Thymus (tissue), 11 donors: Measurements from ENCODE around the gene NRXN3. TPM values are rescaled to one million over a fixed set of nuclear protein-coding genes. Genes with fewer than 3 reads are reported as not detected.

ENCODE experiments used
- DNase-seq, 9 donors: peaks; one replicate each; pipeline ENCODE4 v3.0.0-alpha.2; 2013; ENCODE audit warnings: low spot score in 9 of 9, low read depth in 6 of 9, missing footprints in 1 of 9
- H3K27ac ChIP-seq, 2 donors: one replicate each; pipeline ENCODE4 v1.5.1; 2013; ENCODE audit warnings: control low read depth in 1 of 2, low read depth in 1 of 2, low read length in 1 of 2, mild to moderate bottlenecking in 1 of 2, moderate library complexity in 1 of 2
- H3K27me3 ChIP-seq, 2 donors: one replicate each; pipeline ENCODE4 v1.5.1; 2013; ENCODE audit warnings: low read length in 1 of 2; ENCODE audit not compliant: control insufficient read depth in 2 of 2, insufficient read depth in 1 of 2
- H3K36me3 ChIP-seq, 2 donors: one replicate each; pipeline ENCODE4 v1.5.1; 2013; ENCODE audit warnings: low read length in 1 of 2, mild to moderate bottlenecking in 1 of 2, moderate library complexity in 1 of 2; ENCODE audit not compliant: control insufficient read depth in 2 of 2, insufficient read depth in 2 of 2
- H3K4me1 ChIP-seq, 2 donors: one replicate each; pipeline ENCODE4 v1.5.1; 2013; ENCODE audit warnings: low read length in 2 of 2; ENCODE audit not compliant: control insufficient read depth in 2 of 2, insufficient read depth in 2 of 2
- H3K4me3 ChIP-seq, 2 donors: one replicate each; pipeline ENCODE4 v1.5.1; 2013; ENCODE audit warnings: low read length in 2 of 2, control low read depth in 1 of 2, mild to moderate bottlenecking in 1 of 2
- H3K9me3 ChIP-seq, 2 donors: one replicate each; pipeline ENCODE4 v1.5.1; 2013; ENCODE audit warnings: low read length in 1 of 2, mild to moderate bottlenecking in 1 of 2; ENCODE audit not compliant: control insufficient read depth in 2 of 2, insufficient read depth in 1 of 2
- WGBS: extraction: QIAGEN DNeasy Blood & Tissue Kit; methylation state at CpG from one replicate; pipeline ENCODE4 v1.1.7; 2013; 5-methylcytosine and 5-hydroxymethylcytosine counted together
- polyA plus RNA-seq: library from polyadenylated mRNA; stranded (reverse); fragments of 200-250 nt; gene quantifications from one replicate; pipeline ENCODE4 v1.2.3, GENCODE V29; 2013
- total RNA-seq: library from RNA; stranded (reverse); fragments of 120-200 nt; gene quantifications from one replicate; pipeline ENCODE4 v1.2.4, GENCODE V29; 2013
- donor health status: healthy.

NRXN3 gene
- total and polyA plus RNA-seq, 2 donors: 1.5 to 3.7 TPM

DNA sequence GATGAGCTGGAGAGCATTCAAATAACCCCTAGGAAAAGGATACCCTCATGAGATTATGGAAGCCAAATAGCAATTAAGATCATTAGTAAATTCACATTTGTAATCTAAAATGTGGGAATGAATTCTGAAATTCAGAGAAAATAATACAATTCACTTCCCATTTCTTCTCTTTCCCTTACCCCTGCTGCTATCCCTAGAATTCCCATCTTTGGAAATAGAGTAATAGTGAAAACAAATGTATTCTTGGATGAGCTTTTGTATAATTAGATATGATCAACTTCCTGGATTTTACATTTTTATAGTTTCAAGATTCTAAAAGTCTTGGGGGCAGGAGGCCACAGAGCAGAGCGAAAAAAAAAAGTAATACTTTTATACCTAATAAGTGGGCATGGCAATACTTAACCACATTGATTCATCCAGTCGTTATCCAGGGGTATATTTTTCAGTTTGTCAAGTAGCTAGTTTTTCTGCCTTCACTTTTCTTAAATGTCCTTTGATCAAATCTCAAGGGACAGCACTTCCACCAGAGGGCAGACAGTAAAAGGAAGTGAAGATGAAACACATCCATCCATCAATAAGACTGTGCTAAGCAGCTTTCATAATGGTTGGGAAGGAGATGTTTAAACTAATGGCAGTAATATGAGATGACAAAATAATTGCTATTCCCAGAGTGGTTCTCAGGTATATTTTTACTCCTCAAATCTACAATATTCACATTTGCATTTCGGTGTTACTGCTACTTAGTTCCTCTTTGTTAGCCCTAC lies 1639.9 kb downstream of the NRXN3 start:
- H3K4me1 ChIP-seq: no peaks in the 10 kb centered on the region
- 78% methylated on average over 3 of the region's 3 CpGs for WGBS
- no peak overlapping the region for H3K27ac ChIP-seq
- no peaks in the 10 kb centered on the region for H3K9me3 ChIP-seq
- H3K36me3 ChIP-seq: no peaks in the 10 kb centered on the region
- no peak for DNase-seq
- H3K27me3 ChIP-seq: no peaks in the 10 kb centered on the region
- no peak overlapping the region for H3K4me3 ChIP-seq

DNA sequence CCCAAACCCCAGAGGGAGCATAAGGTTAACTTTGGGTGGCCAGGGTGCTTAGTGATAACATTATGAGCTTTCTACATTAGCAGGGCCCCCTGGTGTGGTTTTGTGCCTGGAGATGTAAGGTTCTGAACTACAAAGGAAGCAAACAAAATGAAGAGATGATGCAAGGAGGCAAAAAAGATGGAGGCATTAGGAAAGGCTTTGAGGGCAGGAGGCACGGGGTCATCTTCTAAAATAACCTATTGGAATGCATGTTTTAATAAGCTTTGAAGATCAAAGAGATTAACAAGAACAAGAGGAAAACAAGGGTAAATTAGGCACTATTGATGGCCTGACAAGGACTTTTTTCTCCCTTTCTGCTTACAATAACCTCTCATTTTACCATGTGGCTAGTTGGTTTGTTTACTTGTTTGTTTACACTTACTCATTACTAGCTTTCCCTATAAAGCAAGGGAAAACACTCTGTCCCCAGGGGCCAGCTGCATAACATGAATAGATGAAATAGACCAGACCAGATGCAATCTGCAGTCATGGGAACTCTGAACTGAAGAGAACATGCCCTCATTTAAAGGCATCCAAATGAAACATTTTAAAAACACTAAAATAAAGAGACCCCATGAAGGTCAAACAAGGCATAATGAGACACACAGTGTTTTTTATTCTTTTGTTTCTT lies 1650.8 kb downstream of the NRXN3 start:
- no peak for DNase-seq
- WGBS: 14% methylated on average over 1 of the region's 1 CpG
- H3K4me1 ChIP-seq: no peaks in the 10 kb centered on the region
- no peaks in the 10 kb centered on the region for H3K36me3 ChIP-seq
- no peak overlapping the region for H3K4me3 ChIP-seq
- no peaks in the 10 kb centered on the region for H3K27me3 ChIP-seq
- H3K9me3 ChIP-seq: no peaks in the 10 kb centered on the region
- no peak overlapping the region for H3K27ac ChIP-seq

DNA sequence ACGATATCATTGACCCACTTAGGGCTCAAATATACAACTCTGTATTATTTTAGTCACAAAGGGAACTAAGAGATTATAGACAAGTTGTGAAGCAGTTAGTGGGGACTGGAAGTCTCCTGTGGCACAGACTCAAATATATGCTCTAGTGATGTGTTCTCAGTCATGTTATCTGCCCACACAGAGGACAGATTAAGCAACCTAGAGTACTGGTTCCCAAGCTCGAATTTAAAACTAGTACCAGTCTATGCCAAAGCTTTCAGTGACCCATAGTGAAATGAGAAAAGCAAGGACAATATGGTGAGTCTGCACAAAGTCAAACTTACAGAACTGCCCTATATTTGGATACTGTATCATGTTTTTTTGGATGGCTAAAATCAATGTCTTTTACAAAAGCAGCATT lies 1651.9 kb downstream of the NRXN3 start:
- no peaks in the 10 kb centered on the region for H3K27me3 ChIP-seq
- DNase-seq: no peak
- H3K9me3 ChIP-seq: no peaks in the 10 kb centered on the region
- 76% methylated on average over 2 of the region's 2 CpGs for WGBS
- no peaks in the 10 kb centered on the region for H3K36me3 ChIP-seq
- H3K4me3 ChIP-seq: no peak overlapping the region
- H3K27ac ChIP-seq: no peak overlapping the region
- no peaks in the 10 kb centered on the region for H3K4me1 ChIP-seq

DNA sequence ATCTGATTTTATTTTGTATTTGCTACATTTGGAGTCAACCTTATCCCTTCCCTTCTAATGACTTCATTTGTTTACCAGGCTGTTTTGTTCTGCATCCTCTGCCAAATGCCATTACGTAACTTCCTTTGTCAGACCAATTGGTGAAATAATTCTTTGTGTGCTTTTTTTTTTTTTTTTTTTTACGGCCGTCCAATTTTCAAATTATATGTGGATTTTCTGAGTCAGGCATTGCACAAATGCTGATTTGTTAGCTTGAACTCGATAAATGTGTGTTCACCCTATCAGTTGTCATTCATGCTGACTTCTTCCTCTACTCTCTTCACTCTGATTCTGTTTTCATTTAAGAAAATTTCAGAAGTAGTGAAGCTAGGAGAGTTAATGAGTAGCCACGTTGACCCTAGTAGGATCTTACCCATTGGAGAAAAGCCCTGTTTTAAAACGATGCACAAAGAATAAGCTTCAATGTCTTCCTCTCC lies 1654.9 kb downstream of the NRXN3 start:
- H3K27me3 ChIP-seq: no peaks in the 10 kb centered on the region
- H3K27ac ChIP-seq: no peak overlapping the region
- 72% methylated on average over 6 of the region's 6 CpGs for WGBS
- no peaks in the 10 kb centered on the region for H3K36me3 ChIP-seq
- H3K4me3 ChIP-seq: no peak overlapping the region
- DNase-seq: no peak
- no peaks in the 10 kb centered on the region for H3K4me1 ChIP-seq
- no peaks in the 10 kb centered on the region for H3K9me3 ChIP-seq

DNA sequence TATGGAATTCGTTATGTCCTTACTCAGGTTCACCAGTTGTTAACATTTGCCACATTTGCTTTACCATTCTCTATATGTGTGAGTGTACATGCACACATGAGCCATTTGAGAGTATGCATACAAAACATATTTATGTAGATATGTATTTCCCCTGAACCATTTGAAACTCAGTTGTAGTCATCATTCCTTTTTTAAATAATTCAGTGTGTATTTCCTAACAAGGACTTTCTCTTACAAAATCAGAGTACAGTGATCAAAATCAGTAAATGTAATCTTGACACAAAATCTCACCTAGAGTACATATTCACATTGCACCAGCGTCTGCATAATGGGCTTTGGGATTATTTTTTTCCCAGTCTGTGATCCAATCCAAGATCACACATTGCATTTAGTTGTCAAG lies 1656.2 kb downstream of the NRXN3 start:
- Histone ChIP-seq H3K27me3 (no peaks in the 10 kb centered on the region), H3K4me3 (no peak overlapping the region), H3K9me3 (no peaks in the 10 kb centered on the region), H3K4me1 (no peaks in the 10 kb centered on the region), H3K36me3 (no peaks in the 10 kb centered on the region), H3K27ac (no peak overlapping the region)
- no peak for DNase-seq
- 89% methylated on average over 2 of the region's 2 CpGs for WGBS

DNA sequence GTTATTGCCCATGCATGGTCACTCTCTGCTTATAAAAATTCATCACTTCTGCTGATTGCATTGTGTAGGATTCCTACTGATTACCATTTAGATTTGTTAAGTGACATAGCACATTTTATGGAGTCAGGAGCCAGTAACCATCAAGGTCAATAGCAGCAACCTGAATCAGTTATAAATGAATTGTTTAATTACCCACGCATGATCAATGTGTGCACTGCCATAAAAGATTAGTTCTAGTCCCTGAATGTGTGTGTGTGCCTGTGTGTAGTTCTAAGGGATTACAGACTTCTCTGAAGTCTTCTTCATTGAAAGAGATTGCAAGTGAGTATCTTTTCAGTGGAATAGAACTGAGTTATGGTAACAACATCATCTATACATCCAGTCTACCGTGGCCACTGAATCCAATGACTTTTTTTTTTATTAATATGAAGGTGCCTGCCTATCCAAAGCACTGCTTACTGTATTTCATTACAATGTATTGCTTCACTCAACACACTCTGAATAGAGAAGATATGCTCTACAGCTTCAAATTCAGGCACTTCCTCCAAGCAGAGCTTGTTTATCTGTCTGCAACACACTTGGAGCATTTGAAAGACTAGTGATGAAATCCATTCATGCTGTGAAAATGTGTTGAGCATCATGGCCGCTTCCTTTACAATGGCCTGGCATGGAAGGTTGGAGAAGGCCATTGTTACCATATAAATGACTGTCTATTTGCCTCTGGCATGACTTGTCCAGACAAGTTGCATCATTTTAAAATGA lies 1659.4 kb downstream of the NRXN3 start:
- Histone ChIP-seq H3K9me3 (no peaks in the 10 kb centered on the region), H3K27me3 (no peaks in the 10 kb centered on the region), H3K27ac (no peak overlapping the region), H3K4me1 (no peaks in the 10 kb centered on the region), H3K4me3 (no peak overlapping the region), H3K36me3 (no peaks in the 10 kb centered on the region)
- no peak for DNase-seq
- 90% methylated on average over 3 of the region's 3 CpGs for WGBS

DNA sequence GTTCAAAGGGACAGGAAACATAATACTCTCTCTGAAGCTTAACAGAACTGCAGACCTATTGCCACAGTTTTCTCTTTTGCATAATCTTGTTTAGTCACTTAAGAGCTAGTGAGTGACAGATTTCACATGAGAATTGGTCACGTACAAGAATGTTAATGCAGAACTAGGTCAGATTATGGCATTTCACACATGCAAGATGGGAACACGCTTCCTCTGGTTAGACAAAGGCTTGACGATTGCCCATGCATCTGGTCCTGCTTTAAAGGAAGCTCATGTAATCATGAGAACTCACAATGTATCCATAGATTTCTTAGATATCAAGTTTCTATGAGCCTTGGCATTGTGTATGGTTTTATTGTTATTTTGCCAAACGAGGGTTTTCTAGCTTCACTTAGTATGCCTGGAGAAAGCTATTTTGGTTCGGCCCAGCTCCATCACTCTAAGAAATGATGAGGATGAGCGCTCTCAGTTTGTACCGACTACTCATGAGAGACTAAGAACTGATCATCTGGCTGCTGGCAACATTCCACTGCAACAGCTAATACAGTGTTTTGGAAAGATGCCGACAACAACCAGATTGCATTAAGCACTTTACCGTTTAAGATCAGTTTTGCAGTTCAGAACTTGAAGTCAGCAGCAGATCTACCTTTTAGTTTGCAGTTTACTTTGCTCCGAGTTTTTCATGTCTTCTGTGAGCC lies 1661.2 kb downstream of the NRXN3 start:
- no peak for DNase-seq
- no peaks in the 10 kb centered on the region for H3K27me3 ChIP-seq
- 90% methylated on average over 10 of the region's 10 CpGs for WGBS
- no peak overlapping the region for H3K27ac ChIP-seq
- H3K9me3 ChIP-seq: no peaks in the 10 kb centered on the region
- no peaks in the 10 kb centered on the region for H3K4me1 ChIP-seq
- no peaks in the 10 kb centered on the region for H3K36me3 ChIP-seq
- H3K4me3 ChIP-seq: no peak overlapping the region

DNA sequence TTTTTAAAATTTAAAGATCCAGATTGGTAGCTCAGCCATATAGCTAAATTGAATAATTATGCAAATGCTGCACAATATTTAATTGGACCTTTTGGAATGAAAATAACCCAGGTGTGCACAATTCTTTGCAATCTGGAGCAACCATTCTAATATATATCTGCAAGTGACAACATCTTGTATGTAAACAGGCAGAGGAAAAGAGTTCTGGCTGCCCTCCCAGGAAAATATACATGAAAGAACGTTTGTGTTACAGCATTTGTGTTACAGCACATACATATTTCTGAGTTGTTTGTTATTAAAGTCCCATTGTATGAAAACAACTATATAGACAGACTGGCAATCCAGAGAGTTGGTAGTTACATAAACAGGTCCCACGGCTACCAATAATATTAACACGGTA lies 1663.6 kb downstream of the NRXN3 start:
- H3K27me3 ChIP-seq: no peaks in the 10 kb centered on the region
- DNase-seq: no peak
- no peaks in the 10 kb centered on the region for H3K36me3 ChIP-seq
- no peak overlapping the region for H3K27ac ChIP-seq
- H3K4me1 ChIP-seq: no peaks in the 10 kb centered on the region
- no peaks in the 10 kb centered on the region for H3K9me3 ChIP-seq
- WGBS: 82% methylated on average over 3 of the region's 3 CpGs
- no peak overlapping the region for H3K4me3 ChIP-seq
